ENCODE data around the gene LRRFIP1.

LRRFIP1 gene

GRCh38 chr2:237752761-237753165 is 125.4 kb downstream of the LRRFIP1 start:
- TF ChIP-seq TCF12 (IDR thresholded peaks at IDR 0.05; ENCODE audit: low read depth) (no peak), REST (IDR thresholded peaks at IDR 0.05; ENCODE audit: low read depth) (no peak), TEAD4 (IDR thresholded peaks at IDR 0.05) (no peak), CEBPB (IDR thresholded peaks at IDR 0.05) (no peak), NFIC (IDR thresholded peaks at IDR 0.05) (no peak), RAD21 (IDR thresholded peaks at IDR 0.05; ENCODE audit: low read depth) (no peak)

- TF ChIP-seq NFIC (IDR thresholded peaks at IDR 0.05) = no peak
- TF ChIP-seq TEAD4 (IDR thresholded peaks at IDR 0.05) = no peak
- TF ChIP-seq YY1 (IDR thresholded peaks at IDR 0.05; ENCODE audit: low read depth) = no peak
- no peak for TF ChIP-seq ZBTB7A (IDR thresholded peaks at IDR 0.05; ENCODE audit: low read depth)
- TF ChIP-seq FOXM1 (IDR thresholded peaks at IDR 0.05; ENCODE audit: borderline replicate concordance, low read depth) = no peak
These were observed 126.8 kb downstream of the LRRFIP1 start for GRCh38 chr2:237754182-237754581.

GRCh38 chr2:237754626-237755248 is 127.3 kb downstream of the LRRFIP1 start:
- no peak for TF ChIP-seq ZBTB7A (IDR thresholded peaks at IDR 0.05; ENCODE audit: low read depth)
- TF ChIP-seq TEAD4 (IDR thresholded peaks at IDR 0.05) = no peak
- TF ChIP-seq MAX (IDR thresholded peaks at IDR 0.05) = no peak
- TF ChIP-seq CREB1 (IDR thresholded peaks at IDR 0.05; ENCODE audit: low read depth) = no peak
- no peak for TF ChIP-seq NFIC (IDR thresholded peaks at IDR 0.05)
- no peak for TF ChIP-seq RAD21 (IDR thresholded peaks at IDR 0.05; ENCODE audit: low read depth)
- no peak for TF ChIP-seq USF1 (IDR thresholded peaks at IDR 0.05)
- TF ChIP-seq EP300 (IDR thresholded peaks at IDR 0.05; ENCODE audit: borderline replicate concordance) = no peak
- no peak for TF ChIP-seq EGR1 (IDR thresholded peaks at IDR 0.05)
- TF ChIP-seq CEBPB (IDR thresholded peaks at IDR 0.05) = no peak
- no peak for TF ChIP-seq FOXM1 (IDR thresholded peaks at IDR 0.05; ENCODE audit: borderline replicate concordance, low read depth)
- TF ChIP-seq YY1 (IDR thresholded peaks at IDR 0.05; ENCODE audit: low read depth) = no peak
- TF ChIP-seq REST (IDR thresholded peaks at IDR 0.05; ENCODE audit: low read depth) = no peak
- no peak for TF ChIP-seq TAF1 (IDR thresholded peaks at IDR 0.05; ENCODE audit: low read depth)
- no peak for TF ChIP-seq TCF12 (IDR thresholded peaks at IDR 0.05; ENCODE audit: low read depth)

GRCh38 chr2:237757616-237758015 is 130.2 kb downstream of the LRRFIP1 start:
- TF ChIP-seq CREB1 (IDR thresholded peaks at IDR 0.05; ENCODE audit: low read depth) = no peak
- no peak for TF ChIP-seq USF1 (IDR thresholded peaks at IDR 0.05)
- no peak for TF ChIP-seq CEBPB (IDR thresholded peaks at IDR 0.05)
- TF ChIP-seq EP300 (IDR thresholded peaks at IDR 0.05; ENCODE audit: borderline replicate concordance) = no peak
- no peak for TF ChIP-seq NFIC (IDR thresholded peaks at IDR 0.05)
- no peak for TF ChIP-seq REST (IDR thresholded peaks at IDR 0.05; ENCODE audit: low read depth)
- no peak for TF ChIP-seq YY1 (IDR thresholded peaks at IDR 0.05; ENCODE audit: low read depth)
- TF ChIP-seq TEAD4 (IDR thresholded peaks at IDR 0.05) = no peak
- TF ChIP-seq EGR1 (IDR thresholded peaks at IDR 0.05) = no peak
- no peak for TF ChIP-seq TCF12 (IDR thresholded peaks at IDR 0.05; ENCODE audit: low read depth)
- no peak for TF ChIP-seq FOXM1 (IDR thresholded peaks at IDR 0.05; ENCODE audit: borderline replicate concordance, low read depth)
- no peak for TF ChIP-seq ZBTB7A (IDR thresholded peaks at IDR 0.05; ENCODE audit: low read depth)
- TF ChIP-seq MAX (IDR thresholded peaks at IDR 0.05) = no peak

- no peak for TF ChIP-seq RAD21 (IDR thresholded peaks at IDR 0.05; ENCODE audit: low read depth)
- no peak for TF ChIP-seq TEAD4 (IDR thresholded peaks at IDR 0.05)
- no peak for TF ChIP-seq FOXM1 (IDR thresholded peaks at IDR 0.05; ENCODE audit: borderline replicate concordance, low read depth)
- no peak for TF ChIP-seq MAX (IDR thresholded peaks at IDR 0.05)
- no peak for TF ChIP-seq EGR1 (IDR thresholded peaks at IDR 0.05)
- TF ChIP-seq CREB1 (IDR thresholded peaks at IDR 0.05; ENCODE audit: low read depth) = no peak
- TF ChIP-seq USF1 (IDR thresholded peaks at IDR 0.05) = no peak
- TF ChIP-seq NFIC (IDR thresholded peaks at IDR 0.05) = no peak
- TF ChIP-seq YY1 (IDR thresholded peaks at IDR 0.05; ENCODE audit: low read depth) = no peak
- TF ChIP-seq TAF1 (IDR thresholded peaks at IDR 0.05; ENCODE audit: low read depth) = no peak
- TF ChIP-seq CEBPB (IDR thresholded peaks at IDR 0.05) = no peak
- TF ChIP-seq REST (IDR thresholded peaks at IDR 0.05; ENCODE audit: low read depth) = no peak
- TF ChIP-seq ZBTB7A (IDR thresholded peaks at IDR 0.05; ENCODE audit: low read depth) = no peak
- TF ChIP-seq TCF12 (IDR thresholded peaks at IDR 0.05; ENCODE audit: low read depth) = no peak
- no peak for TF ChIP-seq EP300 (IDR thresholded peaks at IDR 0.05; ENCODE audit: borderline replicate concordance)
These were observed 130.8 kb downstream of the LRRFIP1 start for GRCh38 chr2:237758185-237758584.
